NCI-H69 (cell line): ENCODE data around the gene PODXL2.

Experiments
- DNase-seq: peaks from one replicate; lab custom pipeline; 2025; lab: John Stamatoyannopoulos, UW

The PODXL2 gene

DNA sequence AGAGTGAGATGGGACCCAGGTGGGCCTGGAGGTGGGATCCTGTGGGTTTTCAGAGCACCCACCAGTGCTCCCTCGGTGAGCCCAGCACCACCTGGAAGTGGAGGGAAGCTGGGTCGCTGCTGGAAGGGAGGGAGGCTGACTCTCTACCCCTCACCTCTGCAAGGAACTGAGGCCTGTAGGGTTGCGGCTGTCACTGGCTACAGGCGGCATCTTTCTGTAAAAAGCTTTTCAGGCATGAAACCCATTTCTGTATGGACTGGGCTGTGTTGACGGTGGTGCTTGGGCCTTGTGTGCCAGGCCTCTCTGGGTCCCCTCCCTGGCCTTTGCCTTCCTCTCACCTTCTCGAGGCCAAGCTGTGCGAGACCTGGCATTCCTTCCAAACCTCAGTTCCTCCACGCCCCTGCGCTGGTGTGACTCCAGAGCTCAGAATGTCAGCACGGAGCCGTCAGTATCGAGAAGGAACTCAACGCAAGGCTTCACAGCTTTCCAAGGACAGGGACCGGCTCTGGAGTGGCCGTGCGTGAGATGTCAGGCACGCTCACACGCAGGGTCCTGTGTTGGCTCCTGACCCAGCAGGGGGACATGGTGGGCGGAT lies 60.4 kb downstream of the PODXL2 start:
- no peak for DNase-seq

- no peak for DNase-seq
Observed at GRCh38 chr3:127690106-127690505, 61.1 kb downstream of the PODXL2 start.

DNA sequence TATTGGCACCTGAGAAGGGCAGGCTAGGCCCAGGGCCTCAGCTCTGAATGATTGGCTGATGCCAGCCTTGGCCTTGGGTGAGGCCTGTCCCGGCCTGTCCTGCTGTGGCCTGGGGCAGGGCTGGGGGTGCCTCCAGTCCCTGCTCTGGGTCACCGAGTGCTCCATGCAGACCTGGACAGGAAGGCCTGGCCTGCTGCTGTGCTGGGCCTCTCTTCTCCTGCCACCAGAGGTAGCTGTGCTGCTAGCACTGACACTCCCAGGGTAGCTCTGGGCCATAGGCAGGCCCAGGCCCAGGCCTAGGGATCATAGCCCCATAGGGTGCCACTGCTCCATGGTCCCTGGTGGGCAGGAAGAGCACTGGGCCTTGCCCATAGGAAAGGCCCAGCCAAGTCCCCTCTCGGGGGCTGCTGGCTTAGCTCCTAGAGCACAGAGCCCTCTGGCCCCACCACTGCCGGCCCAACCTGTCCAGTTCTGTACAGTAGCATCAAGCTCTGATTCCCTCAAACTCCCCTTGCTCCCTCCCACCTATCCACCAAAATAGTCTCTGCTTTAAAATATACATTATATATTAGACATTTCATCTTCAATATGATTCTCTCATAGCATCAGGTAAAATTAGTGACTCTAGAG lies 62.0 kb downstream of the PODXL2 start:
- DNase-seq = peak; percentile 26

GRCh38 chr3:127691489-127691888 lies 62.5 kb downstream of the PODXL2 start:
- DNase-seq = no peak

DNA sequence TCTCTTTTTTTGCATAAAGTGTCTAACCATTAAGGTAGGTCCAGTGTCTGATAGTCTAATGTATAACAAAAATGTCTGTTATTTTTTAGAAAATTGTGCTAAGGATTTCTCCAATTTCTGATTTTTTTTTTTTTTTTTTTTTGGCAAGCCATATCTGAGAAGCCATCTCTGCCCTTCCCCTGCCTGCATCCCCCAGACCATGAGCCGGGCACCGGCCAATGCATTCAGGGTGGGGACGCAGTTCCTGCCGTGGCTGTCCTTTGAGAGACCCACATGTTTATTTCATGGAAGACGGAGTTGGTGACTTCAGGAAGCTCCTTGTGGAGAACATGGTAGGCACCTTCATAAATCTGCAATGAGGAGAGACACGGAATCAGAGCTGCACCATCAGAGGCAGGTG lies 63.0 kb downstream of the PODXL2 start:
- DNase-seq = no peak

GRCh38 chr3:127692501-127693335 lies 63.7 kb downstream of the PODXL2 start:
- no peak for DNase-seq

DNA sequence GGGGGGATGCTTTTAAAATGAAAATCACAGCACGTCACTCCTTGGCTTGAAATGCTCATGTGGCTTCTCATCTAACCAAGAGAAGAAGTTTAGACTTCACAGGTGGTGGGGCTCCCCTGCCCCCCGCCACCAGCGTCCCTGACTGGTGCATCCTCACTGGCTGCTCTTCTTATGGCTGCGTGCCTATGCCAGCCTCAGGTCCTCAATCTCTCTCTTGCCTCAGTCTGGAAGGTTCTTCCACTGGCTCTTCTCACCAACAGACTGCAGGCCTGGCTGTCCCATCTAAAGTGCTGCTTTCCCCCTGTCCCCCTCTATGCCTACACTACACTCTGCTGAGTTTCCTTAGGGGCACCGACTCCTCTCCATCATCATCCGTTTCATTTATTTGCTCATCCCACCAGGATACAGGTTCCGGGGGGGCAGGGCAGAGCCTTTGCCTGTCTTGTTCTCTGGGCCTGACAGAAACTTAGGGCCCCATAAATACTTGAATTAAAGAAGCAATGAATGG lies 64.4 kb downstream of the PODXL2 start:
- DNase-seq = no peak

DNA sequence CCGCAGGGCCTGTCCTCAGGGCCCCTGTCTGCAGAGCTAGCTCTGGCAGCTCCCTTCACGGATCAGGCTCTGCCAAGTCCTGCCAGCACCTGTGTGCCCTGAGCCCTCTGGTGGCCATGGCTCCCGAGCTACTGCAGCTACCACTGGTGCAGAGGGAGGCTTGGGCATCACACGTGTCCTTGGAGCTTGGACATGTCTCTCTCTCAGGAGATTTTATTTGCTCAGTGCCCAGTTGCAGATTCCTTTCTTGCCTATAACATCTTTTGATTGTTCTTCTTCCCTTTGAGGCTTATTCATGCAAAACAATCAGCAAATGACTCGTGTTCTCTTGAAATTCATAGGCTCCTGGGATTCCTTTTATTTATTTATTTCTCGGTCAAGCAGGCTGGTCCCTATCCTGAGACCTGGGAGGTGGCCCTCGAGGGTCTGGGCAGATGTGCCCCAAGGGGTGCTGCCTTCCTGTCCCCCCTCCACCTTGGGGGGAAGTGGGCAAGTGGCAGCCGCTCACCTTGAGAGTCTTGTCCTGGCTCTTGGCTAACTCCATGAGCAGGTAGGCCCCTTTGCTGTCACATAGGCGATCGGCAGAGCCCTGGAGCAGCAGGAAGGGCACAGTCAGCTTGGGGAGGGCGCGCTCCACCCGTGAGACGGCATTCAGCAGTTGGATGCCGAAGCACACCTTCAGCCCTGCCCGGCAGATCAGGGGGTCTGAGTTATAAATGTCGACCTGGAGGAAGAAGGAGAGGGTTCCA lies 65.7 kb downstream of the PODXL2 start:
- peak; percentile 79 for DNase-seq

GRCh38 chr3:127697551-127698240 lies 68.7 kb downstream of the PODXL2 start:
- DNase-seq = peak; percentile 87

- no peak for DNase-seq
Observed at GRCh38 chr3:127698286-127698685, 69.3 kb downstream of the PODXL2 start.

- DNase-seq = peak; percentile 19
Observed at GRCh38 chr3:127698691-127699415, 69.9 kb downstream of the PODXL2 start.

GRCh38 chr3:127699416-127700300 lies 70.7 kb downstream of the PODXL2 start:
- peak; percentile 87 for DNase-seq

- DNase-seq = no peak
Observed at GRCh38 chr3:127700406-127700805, 71.4 kb downstream of the PODXL2 start.

DNA sequence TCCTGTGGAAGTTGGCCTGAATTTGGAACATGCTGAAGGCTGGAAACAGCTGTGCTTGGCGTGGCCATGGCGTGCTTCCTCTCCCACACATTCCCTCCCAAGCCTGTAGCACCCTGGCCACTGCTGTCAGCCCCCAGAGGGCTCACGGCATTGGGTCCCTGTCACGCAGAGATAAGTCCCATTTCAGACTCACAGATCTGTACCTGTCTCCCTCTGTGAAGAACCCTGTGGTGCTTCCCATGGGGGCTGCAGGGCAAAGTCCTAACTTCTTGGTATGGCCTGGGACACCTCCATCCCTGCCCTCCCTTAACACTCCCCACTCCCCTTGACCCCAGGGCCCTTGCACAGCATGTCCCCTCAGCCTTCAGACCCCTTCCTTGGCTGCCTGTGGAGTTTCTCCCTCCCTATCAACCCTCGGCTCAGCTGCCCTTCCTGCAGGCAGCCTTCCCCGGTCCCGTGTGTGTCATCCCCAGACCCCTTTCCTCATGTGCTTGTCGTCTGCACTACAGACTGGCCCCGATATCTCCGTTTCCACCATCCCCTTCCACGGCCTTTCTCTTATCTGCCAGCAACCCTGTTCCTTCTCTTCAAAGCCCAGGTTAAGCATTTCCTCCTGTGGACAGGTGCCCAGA lies 72.4 kb downstream of the PODXL2 start:
- no peak for DNase-seq

DNA sequence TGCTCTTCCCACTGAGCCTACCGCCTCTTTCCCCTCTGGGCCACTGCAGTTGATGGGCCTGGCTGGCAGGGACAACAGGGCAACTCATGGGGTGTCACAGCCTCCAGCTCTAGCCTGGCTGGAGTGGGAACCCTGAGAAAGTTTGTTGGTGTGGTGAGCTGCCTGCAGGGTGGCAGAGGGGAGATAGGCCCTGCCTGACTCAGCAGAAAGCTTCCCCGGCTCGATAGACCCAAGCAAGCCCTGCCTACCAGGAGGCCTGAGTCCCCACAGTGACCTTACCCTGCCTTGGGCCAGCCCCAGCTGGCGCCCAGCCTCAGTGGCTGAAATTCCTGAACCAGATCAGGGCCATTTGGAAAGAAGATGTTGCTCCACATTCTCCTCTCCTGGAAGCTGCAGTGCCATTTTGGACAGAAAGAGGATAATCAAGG lies 73.2 kb downstream of the PODXL2 start:
- no peak for DNase-seq

- DNase-seq = peak; percentile 45
Observed at GRCh38 chr3:127704840-127705239, 75.9 kb downstream of the PODXL2 start.

GRCh38 chr3:127706312-127706711 lies 77.3 kb downstream of the PODXL2 start:
- no peak for DNase-seq

GRCh38 chr3:127706785-127707351 lies 77.9 kb downstream of the PODXL2 start:
- peak; percentile 62 for DNase-seq

GRCh38 chr3:127707851-127708411 lies 78.9 kb downstream of the PODXL2 start:
- no peak for DNase-seq
